IMR-90 (cell line): ENCODE data around the gene SOS1. TPM values are rescaled to one million over a fixed set of nuclear protein-coding genes. Genes with fewer than 3 reads are reported as not detected.

Experiments used
- ATAC-seq: fragments of 200-7000 bp; cut with Tn5 transposase; 2 replicates; pipeline ENCODE4 v1.9.1; 2020; ENCODE audit warnings: low read depth, mild to moderate bottlenecking, moderate library complexity
- BruUV-seq: library from RNA; stranded (reverse); fragments of 400-500 nt; replicated peaks from 2 replicates; lab custom pipeline; 2021; lab: Mats Ljungman, UMichigan
- CTCF ChIA-PET: fragments of 300-600 bp; formaldehyde crosslinking; extraction: SDS; loops from one replicate; lab custom pipeline; 2021; ENCODE audit warnings: antibody characterized with exemption; lab: Yijun Ruan, JAX
- POLR2A ChIA-PET: fragments of 300-600 bp; sonication (Branson Sonifier 250); formaldehyde crosslinking; loops from one replicate; lab custom pipeline; 2022; ENCODE audit warnings: antibody characterized with exemption; ENCODE audit not compliant: unreplicated experiment; lab: Charles Lee
- DNase-seq: peaks from one replicate; pipeline ENCODE4 v3.0.0; 2013
- H2AFZ ChIP-seq: replicated peaks from 2 replicates; pipeline ENCODE3; 2013; ENCODE audit warnings: low read length, mild to moderate bottlenecking; ENCODE audit not compliant: poor library complexity
- H2AK5ac ChIP-seq: 2 replicates; pipeline ENCODE4 v1.6.1; 2013; ENCODE audit warnings: low read depth, low read length, inconsistent platforms
- H2AK9ac ChIP-seq: replicated peaks from 2 replicates; pipeline ENCODE3; 2013; ENCODE audit warnings: mild to moderate bottlenecking, low read depth, low read length, moderate library complexity; ENCODE audit not compliant: poor library complexity
- H2BK120ac ChIP-seq: 2 replicates; pipeline ENCODE4 v1.6.1; 2013; ENCODE audit warnings: low read depth, low read length, inconsistent platforms
- H2BK15ac ChIP-seq: 3 replicates; pipeline ENCODE4 v1.6.1; 2013; ENCODE audit warnings: low read depth, low read length, inconsistent platforms
- H2BK20ac ChIP-seq: 2 replicates; pipeline ENCODE4 v1.6.1; 2013; ENCODE audit warnings: low read depth, mild to moderate bottlenecking, inconsistent platforms, low read length, moderate library complexity
- H2BK5ac ChIP-seq: 2 replicates; pipeline ENCODE4 v1.6.1; 2013; ENCODE audit warnings: mild to moderate bottlenecking, low read depth, low read length, inconsistent platforms; ENCODE audit not compliant: poor library complexity, severe bottlenecking
- H3K14ac ChIP-seq: replicated peaks from 2 replicates; pipeline ENCODE4 v1.6.1; 2013; ENCODE audit warnings: low read depth, low read length, inconsistent platforms
- H3K18ac ChIP-seq: 2 replicates; pipeline ENCODE4 v1.6.1; 2013; ENCODE audit warnings: low read depth, low read length, control low read depth
- H3K23ac ChIP-seq: 2 replicates; pipeline ENCODE4 v1.6.1; 2013; ENCODE audit warnings: low read depth, low read length, inconsistent platforms
- H3K27ac ChIP-seq: 2 replicates; pipeline ENCODE4 v1.5.1; 2013; ENCODE audit warnings: mild to moderate bottlenecking, control low read depth, low read length; ENCODE audit not compliant: insufficient read depth
- H3K27me3 ChIP-seq: 2 replicates; pipeline ENCODE4 v1.6.1; 2013; ENCODE audit warnings: low read length; ENCODE audit not compliant: control insufficient read depth, insufficient read depth
- H3K36me3 ChIP-seq: 2 replicates; pipeline ENCODE4 v1.6.1; 2013; ENCODE audit warnings: low read length, mixed read lengths; ENCODE audit not compliant: control insufficient read depth, insufficient read depth
- H3K4ac ChIP-seq: 2 replicates; pipeline ENCODE4 v1.6.1; 2013; ENCODE audit warnings: low read depth, low read length, inconsistent platforms
- H3K4me1 ChIP-seq: 2 replicates; pipeline ENCODE4 v1.6.1; 2013; ENCODE audit warnings: low read length, mixed read lengths; ENCODE audit not compliant: control insufficient read depth, insufficient read depth
- H3K4me2 ChIP-seq: 2 replicates; pipeline ENCODE4 v1.6.1; 2013; ENCODE audit warnings: low read depth, mild to moderate bottlenecking, control low read depth, low read length, moderate library complexity
- H3K4me3 ChIP-seq: 2 replicates; pipeline ENCODE4 v1.5.1; 2013; ENCODE audit warnings: low read depth, mild to moderate bottlenecking, control low read depth, low read length, moderate library complexity; ENCODE audit not compliant: insufficient read depth
- H3K56ac ChIP-seq: 2 replicates; pipeline ENCODE4 v1.6.1; 2013; ENCODE audit warnings: low read length, inconsistent platforms; ENCODE audit not compliant: insufficient read depth; ENCODE audit errors: extremely low read depth
- H3K79me1 ChIP-seq, 2 experiments: 2 replicates each; pipeline ENCODE4 v1.6.1; 2013; ENCODE audit warnings: low read length in 2 of 2, inconsistent platforms in 1 of 2, low read depth in 1 of 2
- H3K9ac ChIP-seq: 2 replicates; pipeline ENCODE4 v1.6.1; 2013; ENCODE audit warnings: low read depth, low read length, control low read depth
- H3K9me1 ChIP-seq: 2 replicates; pipeline ENCODE4 v1.6.1; 2013; ENCODE audit warnings: low read length, inconsistent platforms; ENCODE audit not compliant: insufficient read depth
- H3K9me3 ChIP-seq: 2 replicates; pipeline ENCODE4 v1.6.1; 2013; ENCODE audit warnings: low read length; ENCODE audit not compliant: control insufficient read depth, insufficient read depth
- H4K20me1 ChIP-seq: 2 replicates; pipeline ENCODE4 v1.6.1; 2013; ENCODE audit warnings: low read length, inconsistent platforms; ENCODE audit not compliant: insufficient read depth
- H4K5ac ChIP-seq: 2 replicates; pipeline ENCODE4 v1.6.1; 2013; ENCODE audit warnings: mild to moderate bottlenecking, low read depth, low read length, control low read depth
- H4K8ac ChIP-seq, 2 experiments: 2 replicates each; pipeline ENCODE4 v1.6.1; 2013; ENCODE audit warnings: low read depth in 2 of 2, low read length in 2 of 2, control low read depth in 1 of 2, inconsistent platforms in 1 of 2
- H4K91ac ChIP-seq: 2 replicates; pipeline ENCODE4 v1.6.1; 2013; ENCODE audit warnings: low read depth, low read length, inconsistent platforms; ENCODE audit not compliant: insufficient read depth
- BHLHE40 ChIP-seq: fragments of 150-350 bp; IDR thresholded peaks from 2 replicates; pipeline ENCODE4 v1.6.1; 2016; ENCODE audit warnings: mild to moderate bottlenecking, low read depth, low read length
- CEBPB ChIP-seq: IDR thresholded peaks from 2 replicates; pipeline ENCODE4 v1.6.1; 2012; ENCODE audit warnings: low read depth, low read length, improper control_type of control experiment
- CHD1 ChIP-seq: IDR thresholded peaks from 2 replicates; pipeline ENCODE4 v1.6.1; 2012; ENCODE audit warnings: low read depth, low read length, improper control_type of control experiment
- MAFK ChIP-seq: IDR thresholded peaks from 2 replicates; pipeline ENCODE4 v1.6.1; 2012; ENCODE audit warnings: low read depth, low read length, improper control_type of control experiment
- MAZ ChIP-seq: IDR thresholded peaks from 2 replicates; pipeline ENCODE4 v1.6.1; 2012; ENCODE audit warnings: low read depth, mild to moderate bottlenecking, low read length, improper control_type of control experiment, moderate library complexity, borderline replicate concordance
- MXI1 ChIP-seq: IDR thresholded peaks from 2 replicates; pipeline ENCODE4 v1.6.1; 2012; ENCODE audit warnings: low read depth, mild to moderate bottlenecking, low read length, moderate library complexity, borderline replicate concordance
- POLR2A ChIP-seq: IDR thresholded peaks from 2 replicates; pipeline ENCODE4 v1.6.1; 2012; ENCODE audit warnings: mild to moderate bottlenecking, low read depth, low read length
- RAD21 ChIP-seq: IDR thresholded peaks from 2 replicates; pipeline ENCODE4 v1.6.1; 2012; ENCODE audit warnings: low read length, improper control_type of control experiment
- RCOR1 ChIP-seq: IDR thresholded peaks from 2 replicates; pipeline ENCODE4 v1.6.1; 2012; ENCODE audit warnings: mild to moderate bottlenecking, low read length, improper control_type of control experiment; ENCODE audit not compliant: insufficient replicate concordance
- RFX5 ChIP-seq: IDR thresholded peaks from 2 replicates; pipeline ENCODE4 v1.8.0; 2012; ENCODE audit warnings: low read depth, mild to moderate bottlenecking, low read length, moderate library complexity
- SMC3 ChIP-seq: fragments of 150-350 bp; IDR thresholded peaks from 2 replicates; pipeline ENCODE4 v1.6.1; 2016; ENCODE audit warnings: low read depth, mild to moderate bottlenecking, antibody characterized with exemption, low read length, moderate library complexity
- WGBS, 2 experiments: methylation state at CpG; one replicate each; pipeline versions ENCODE4 v1.1.5 to v1.1.7; 2013; ENCODE audit warnings: missing lambda C conversion rate in 2 of 2; ENCODE audit not compliant: insufficient read length in 1 of 2; ENCODE audit errors: extremely low coverage in 2 of 2; 5-methylcytosine and 5-hydroxymethylcytosine counted together
- dilution Hi-C: fragments of 300-500 bp; cut with HindIII; formaldehyde crosslinking; loops from one replicate; pipeline ENCODE4 v1.14.3; 2018; ENCODE audit warnings: low sequenced_read_pairs; ENCODE audit not compliant: unreplicated experiment
- in situ Hi-C: fragments of 300-500 bp; cut with MboI; formaldehyde crosslinking; loops from 3 replicates; pipeline ENCODE4 v1.14.3; 2019; ENCODE audit warnings: low sequenced_read_pairs, inconsistent platforms, mixed read lengths
- intact Hi-C: fragments of 100-400 bp; cut with micrococcal nuclease; formaldehyde crosslinking; loops from 2 replicates; pipeline ENCODE4 v1.10.0; 2022
- polyA plus RNA-seq, 3 experiments: library from polyadenylated mRNA; depleted of rRNA; stranded (reverse); fragments of >200 nt; gene quantifications; 2 replicates each; pipeline ENCODE4 v1.2.3, GENCODE V29; 2012; ENCODE audit warnings: low replicate concordance in 1 of 3
- total RNA-seq: library from RNA; depleted of rRNA; stranded (reverse); fragments of >200 nt; gene quantifications from 2 replicates; pipeline ENCODE4 v1.2.3, GENCODE V29; 2012
- TF ChIP-seq, protein P1 (sequence below): fragments of 150-350 bp; IDR thresholded peaks from 2 replicates; pipeline ENCODE4 v1.6.1; 2016; ENCODE audit warnings: low read depth, mild to moderate bottlenecking, low read length, moderate library complexity, borderline replicate concordance
- TF ChIP-seq, protein P2 (sequence below): conservative IDR thresholded peaks from 2 replicates; pipeline ENCODE4 v1.5.1; 2012; ENCODE audit warnings: mild to moderate bottlenecking, low read depth, low read length, improper control_type of control experiment

The SOS1 gene
- total and polyA plus RNA-seq, 2 of the 4 experiments (the other 2 are of a cell fraction) = 8.2 to 11.2 TPM

DNA sequence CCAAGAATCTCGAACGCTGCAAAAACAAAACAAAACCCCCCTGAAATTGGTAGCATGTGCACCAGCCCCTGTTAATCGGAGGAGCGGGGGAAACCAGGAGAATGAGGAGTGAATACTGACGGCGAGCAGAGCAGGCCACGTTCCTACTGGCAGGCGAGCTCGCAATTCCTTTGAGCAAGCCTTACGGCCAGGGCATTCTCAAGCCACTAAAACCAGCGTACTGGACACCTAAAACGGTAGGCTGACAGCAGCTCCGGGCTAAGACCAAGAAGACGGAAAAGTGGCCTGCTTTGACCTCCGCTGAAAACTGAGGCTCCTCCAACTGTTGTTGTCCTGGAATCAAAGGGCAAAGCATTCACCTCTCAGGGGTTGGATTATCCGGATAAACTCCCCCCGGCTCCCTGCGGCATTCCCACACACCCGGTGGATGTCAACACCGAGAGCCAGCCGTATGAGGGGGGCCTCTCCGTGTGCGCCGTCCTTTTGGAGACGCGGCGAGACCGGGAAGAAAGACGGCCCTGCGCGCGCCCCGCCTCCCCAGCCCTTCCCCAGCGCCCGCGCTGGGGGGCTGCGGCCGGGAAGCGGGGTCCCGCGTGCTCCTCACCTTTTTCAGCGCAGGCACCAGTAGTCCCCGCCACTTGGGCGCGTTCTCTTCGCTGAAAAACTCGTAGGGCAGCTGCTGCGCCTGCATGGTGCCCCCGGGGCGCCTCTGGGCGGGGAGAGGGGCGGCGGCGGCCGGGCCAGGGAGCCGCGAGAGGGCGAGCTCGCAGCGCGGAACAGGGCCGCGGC is 925 bp downstream of the SOS1 start:
- H2BK15ac ChIP-seq = no peak overlapping the region
- dilution Hi-C loops (no loop called here), intact Hi-C loops (loop anchor here (1.0 to 2.0 kb wide), 2 partner anchors 61 to 108 kb away; no protein-coding TSS in a partner anchor), in situ Hi-C loops (no loop called here)
- peak overlapping the region; percentile 71 for H3K4me2 ChIP-seq
- H4K20me1 ChIP-seq = peaks cover 28% of the 10 kb centered on the region
- H3K14ac ChIP-seq = peak overlapping the region; percentile 11
- H3K56ac ChIP-seq = peak overlapping the region; percentile 52
- peak overlapping the region; percentile 79 for H3K27ac ChIP-seq
- peak overlapping the region; percentile 39; the same call in 1 of the 2 replicates for H3K23ac ChIP-seq
- H3K4me3 ChIP-seq = peak overlapping the region; percentile 60
- H4K5ac ChIP-seq = peak overlapping the region; percentile 11
- CTCF ChIA-PET = interaction anchor here (1.4 to 1.5 kb wide), 2 partner anchors 108 kb away, joined by 5 to 7 read pairs; no protein-coding TSS in a partner anchor
- peak overlapping the region in 1 of 2 experiments; percentile 28; a peak in 1 of 4 replicates for H4K8ac ChIP-seq
- POLR2A ChIA-PET = interaction anchor here (0.6 kb wide), 1 partner anchor 75 kb away, joined by 4 read pairs; no protein-coding TSS in a partner anchor
- peaks cover 11 to 61% of the 10 kb centered on the region in 2 experiments; a peak in 3 of 4 replicates for H3K79me1 ChIP-seq
- peak overlapping the region; percentile 78 for H3K4ac ChIP-seq
- H3K9me3 ChIP-seq = no peaks in the 10 kb centered on the region
- H3K4me1 ChIP-seq = peaks cover 5% of the 10 kb centered on the region; the same call in 1 of the 2 replicates
- H2AK5ac ChIP-seq = peak overlapping the region; percentile 67
- H2BK120ac ChIP-seq = no peak overlapping the region
- H2AK9ac ChIP-seq = peak overlapping the region; percentile 90
- ATAC-seq = peak; percentile 56
- peak overlapping the region; percentile 87 for H2BK5ac ChIP-seq
- no peaks in the 10 kb centered on the region; the same call in 1 of the 2 replicates for H3K36me3 ChIP-seq
- peak; percentile 49 for DNase-seq
- 1% methylated on average over 24 of the region's 63 CpGs; no CpG with 5 or more reads in 1 of the 2 experiments for WGBS, 2 experiments
- H4K91ac ChIP-seq = peak overlapping the region; percentile 36; the same call in 1 of the 2 replicates
- H2AFZ ChIP-seq = peak overlapping the region; percentile 95
- peak overlapping the region; percentile 83 for H3K9ac ChIP-seq
- peaks cover 11% of the 10 kb centered on the region for H3K9me1 ChIP-seq
- peak overlapping the region; percentile 29; the same call in 1 of the 2 replicates for H3K18ac ChIP-seq
- BruUV-seq = no TSS peak
- no peak overlapping the region for H2BK20ac ChIP-seq
- TF ChIP-seq CEBPB (no peak), CHD1 (no peak), RFX5 (no peak), SMC3 (no peak), BHLHE40 (no peak), POLR2A (0 out of 2 replicates have a peak, but pooled peaks have one; percentile 7), RCOR1 (no peak), MAZ (no peak), MAFK (no peak), MXI1 (peak; percentile 53; the same call in 1 of the 2 replicates), RAD21 (peak; percentile 31)
- TF ChIP-seq, protein P1, sequence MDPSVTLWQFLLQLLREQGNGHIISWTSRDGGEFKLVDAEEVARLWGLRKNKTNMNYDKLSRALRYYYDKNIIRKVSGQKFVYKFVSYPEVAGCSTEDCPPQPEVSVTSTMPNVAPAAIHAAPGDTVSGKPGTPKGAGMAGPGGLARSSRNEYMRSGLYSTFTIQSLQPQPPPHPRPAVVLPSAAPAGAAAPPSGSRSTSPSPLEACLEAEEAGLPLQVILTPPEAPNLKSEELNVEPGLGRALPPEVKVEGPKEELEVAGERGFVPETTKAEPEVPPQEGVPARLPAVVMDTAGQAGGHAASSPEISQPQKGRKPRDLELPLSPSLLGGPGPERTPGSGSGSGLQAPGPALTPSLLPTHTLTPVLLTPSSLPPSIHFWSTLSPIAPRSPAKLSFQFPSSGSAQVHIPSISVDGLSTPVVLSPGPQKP = no peak
- TF ChIP-seq, protein P2, sequence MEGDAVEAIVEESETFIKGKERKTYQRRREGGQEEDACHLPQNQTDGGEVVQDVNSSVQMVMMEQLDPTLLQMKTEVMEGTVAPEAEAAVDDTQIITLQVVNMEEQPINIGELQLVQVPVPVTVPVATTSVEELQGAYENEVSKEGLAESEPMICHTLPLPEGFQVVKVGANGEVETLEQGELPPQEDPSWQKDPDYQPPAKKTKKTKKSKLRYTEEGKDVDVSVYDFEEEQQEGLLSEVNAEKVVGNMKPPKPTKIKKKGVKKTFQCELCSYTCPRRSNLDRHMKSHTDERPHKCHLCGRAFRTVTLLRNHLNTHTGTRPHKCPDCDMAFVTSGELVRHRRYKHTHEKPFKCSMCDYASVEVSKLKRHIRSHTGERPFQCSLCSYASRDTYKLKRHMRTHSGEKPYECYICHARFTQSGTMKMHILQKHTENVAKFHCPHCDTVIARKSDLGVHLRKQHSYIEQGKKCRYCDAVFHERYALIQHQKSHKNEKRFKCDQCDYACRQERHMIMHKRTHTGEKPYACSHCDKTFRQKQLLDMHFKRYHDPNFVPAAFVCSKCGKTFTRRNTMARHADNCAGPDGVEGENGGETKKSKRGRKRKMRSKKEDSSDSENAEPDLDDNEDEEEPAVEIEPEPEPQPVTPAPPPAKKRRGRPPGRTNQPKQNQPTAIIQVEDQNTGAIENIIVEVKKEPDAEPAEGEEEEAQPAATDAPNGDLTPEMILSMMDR = peak; percentile 36
- no peaks in the 10 kb centered on the region for H3K27me3 ChIP-seq
